Measurements from ENCODE around the gene ARAP2.

ARAP2 gene

GRCh38 chr4:36042122-36042970 lies 202.0 kb downstream of the ARAP2 start:
- TF ChIP-seq, protein P1, sequence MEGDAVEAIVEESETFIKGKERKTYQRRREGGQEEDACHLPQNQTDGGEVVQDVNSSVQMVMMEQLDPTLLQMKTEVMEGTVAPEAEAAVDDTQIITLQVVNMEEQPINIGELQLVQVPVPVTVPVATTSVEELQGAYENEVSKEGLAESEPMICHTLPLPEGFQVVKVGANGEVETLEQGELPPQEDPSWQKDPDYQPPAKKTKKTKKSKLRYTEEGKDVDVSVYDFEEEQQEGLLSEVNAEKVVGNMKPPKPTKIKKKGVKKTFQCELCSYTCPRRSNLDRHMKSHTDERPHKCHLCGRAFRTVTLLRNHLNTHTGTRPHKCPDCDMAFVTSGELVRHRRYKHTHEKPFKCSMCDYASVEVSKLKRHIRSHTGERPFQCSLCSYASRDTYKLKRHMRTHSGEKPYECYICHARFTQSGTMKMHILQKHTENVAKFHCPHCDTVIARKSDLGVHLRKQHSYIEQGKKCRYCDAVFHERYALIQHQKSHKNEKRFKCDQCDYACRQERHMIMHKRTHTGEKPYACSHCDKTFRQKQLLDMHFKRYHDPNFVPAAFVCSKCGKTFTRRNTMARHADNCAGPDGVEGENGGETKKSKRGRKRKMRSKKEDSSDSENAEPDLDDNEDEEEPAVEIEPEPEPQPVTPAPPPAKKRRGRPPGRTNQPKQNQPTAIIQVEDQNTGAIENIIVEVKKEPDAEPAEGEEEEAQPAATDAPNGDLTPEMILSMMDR (IDR thresholded peaks at IDR 0.05; ENCODE audit: low read depth, low read length, missing control alignments), result no peak
- no peak overlapping the region for H3K4me3 ChIP-seq (replicated peaks; ENCODE audit: low read depth, low read length)

DNA sequence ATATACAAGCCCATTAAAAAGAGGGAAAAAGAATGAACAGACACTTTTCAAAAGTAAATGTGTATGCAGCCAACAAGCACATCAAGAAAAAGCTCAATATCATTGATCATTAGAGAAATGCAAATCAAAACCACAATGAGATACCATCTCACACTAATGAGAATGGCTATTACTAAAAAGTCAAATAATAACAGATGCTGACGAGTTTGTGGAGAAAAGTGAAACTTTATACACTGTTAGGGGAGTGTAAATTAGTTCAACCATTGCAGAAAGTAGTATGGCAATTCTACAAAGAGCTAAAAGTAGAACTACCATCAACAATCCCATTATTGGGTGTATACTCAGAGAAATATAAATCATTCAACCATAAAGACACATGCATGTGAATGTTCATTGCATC lies 203.0 kb downstream of the ARAP2 start:
- DNase-seq (ENCODE audit: extremely low read depth, low read depth), result no peak

More at GRCh38 chr4:36042122-36042970, 202.0 kb downstream of the ARAP2 start:
- DNase-seq (ENCODE audit: extremely low read depth, low read depth), result no peak

GRCh38 chr4:36039026-36039425 lies 205.3 kb downstream of the ARAP2 start:
- TF ChIP-seq, protein P1 (IDR thresholded peaks at IDR 0.05; ENCODE audit: low read depth, low read length, missing control alignments), result no peak
- no peak overlapping the region for H3K4me3 ChIP-seq (replicated peaks; ENCODE audit: low read depth, low read length)
- no peak for DNase-seq (ENCODE audit: extremely low read depth, low read depth)

More for the DNA sequence above, 203.0 kb downstream of the ARAP2 start:
- TF ChIP-seq, protein P1 (IDR thresholded peaks at IDR 0.05; ENCODE audit: low read depth, low read length, missing control alignments), result no peak
- H3K4me3 ChIP-seq (replicated peaks; ENCODE audit: low read depth, low read length), result no peak overlapping the region

DNA sequence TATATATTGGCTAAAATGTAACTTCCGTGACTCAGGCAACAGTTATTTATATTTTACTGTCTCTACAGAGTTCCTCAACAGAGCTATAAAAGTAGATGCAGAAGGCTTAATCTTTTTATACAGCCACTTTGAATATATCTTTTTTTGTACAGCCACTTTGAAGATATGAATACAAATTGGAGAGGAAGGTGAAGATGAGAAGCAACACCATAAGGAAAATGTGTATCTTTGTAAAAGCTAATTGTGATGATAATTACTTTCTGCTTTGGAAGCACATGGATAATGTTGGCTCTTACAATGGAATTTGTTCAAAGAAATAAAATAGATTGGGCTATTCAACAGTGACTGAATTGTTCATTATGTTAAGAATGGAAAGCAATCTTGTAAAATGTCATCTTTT lies 205.8 kb downstream of the ARAP2 start:
- TF ChIP-seq, protein P1 (IDR thresholded peaks at IDR 0.05; ENCODE audit: low read depth, low read length, missing control alignments), result no peak
- no peak overlapping the region for H3K4me3 ChIP-seq (replicated peaks; ENCODE audit: low read depth, low read length)
- DNase-seq (ENCODE audit: extremely low read depth, low read depth), result no peak

GRCh38 chr4:36037127-36037526 lies 207.2 kb downstream of the ARAP2 start:
- TF ChIP-seq, protein P1 (IDR thresholded peaks at IDR 0.05; ENCODE audit: low read depth, low read length, missing control alignments), result no peak
- DNase-seq (ENCODE audit: extremely low read depth, low read depth), result no peak
- no peak overlapping the region for H3K4me3 ChIP-seq (replicated peaks; ENCODE audit: low read depth, low read length)

- no peak overlapping the region for H3K4me3 ChIP-seq (replicated peaks; ENCODE audit: low read depth, low read length)
- TF ChIP-seq, protein P1 (IDR thresholded peaks at IDR 0.05; ENCODE audit: low read depth, low read length, missing control alignments), result no peak
- DNase-seq (ENCODE audit: extremely low read depth, low read depth), result no peak
Observed at GRCh38 chr4:36029951-36030350, 214.4 kb downstream of the ARAP2 start.

Data from HFF-Myc (cell line).